Mammary epithelial cell (primary cell): ENCODE results near the gene CAB39L.

Experiments
- EZH2 ChIP-seq: IDR thresholded peaks from 2 replicates; pipeline ENCODE4 v1.6.1; 2012; ENCODE audit warnings: low read length, inconsistent platforms, borderline replicate concordance
- TF ChIP-seq, protein P1 (sequence below), 2 donors: IDR thresholded peaks in 1 of 2; conservative IDR thresholded peaks in 1 of 2; 2 replicates each; pipeline ENCODE4 v1.5.1; 2011 to 2012; ENCODE audit warnings: inconsistent platforms in 2 of 2, low read length in 2 of 2, mild to moderate bottlenecking in 2 of 2, control low read depth in 1 of 2, low read depth in 1 of 2; ENCODE audit not compliant: insufficient read depth in 1 of 2; ENCODE audit errors: extremely low read depth in 1 of 2

DNA sequence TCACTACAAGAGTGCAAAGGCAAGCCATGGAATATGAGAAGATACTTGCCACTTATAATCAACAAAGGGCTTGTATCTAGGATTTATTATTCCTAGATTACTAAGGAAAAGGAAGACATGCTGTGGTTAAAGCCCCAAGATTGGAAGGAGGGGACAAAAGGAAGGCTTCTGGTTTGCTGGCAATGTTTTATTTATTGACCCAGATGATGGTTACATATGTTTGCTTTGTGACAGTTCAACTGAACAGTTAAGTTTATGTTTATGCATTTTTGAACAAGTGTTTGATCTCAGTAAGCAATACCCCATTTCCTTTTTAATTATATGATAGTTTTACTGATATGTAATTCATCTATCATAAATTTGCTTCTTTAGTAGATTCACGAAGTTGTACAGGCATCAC is 155.9 kb downstream of the CAB39L start:
- TF ChIP-seq, protein P1, sequence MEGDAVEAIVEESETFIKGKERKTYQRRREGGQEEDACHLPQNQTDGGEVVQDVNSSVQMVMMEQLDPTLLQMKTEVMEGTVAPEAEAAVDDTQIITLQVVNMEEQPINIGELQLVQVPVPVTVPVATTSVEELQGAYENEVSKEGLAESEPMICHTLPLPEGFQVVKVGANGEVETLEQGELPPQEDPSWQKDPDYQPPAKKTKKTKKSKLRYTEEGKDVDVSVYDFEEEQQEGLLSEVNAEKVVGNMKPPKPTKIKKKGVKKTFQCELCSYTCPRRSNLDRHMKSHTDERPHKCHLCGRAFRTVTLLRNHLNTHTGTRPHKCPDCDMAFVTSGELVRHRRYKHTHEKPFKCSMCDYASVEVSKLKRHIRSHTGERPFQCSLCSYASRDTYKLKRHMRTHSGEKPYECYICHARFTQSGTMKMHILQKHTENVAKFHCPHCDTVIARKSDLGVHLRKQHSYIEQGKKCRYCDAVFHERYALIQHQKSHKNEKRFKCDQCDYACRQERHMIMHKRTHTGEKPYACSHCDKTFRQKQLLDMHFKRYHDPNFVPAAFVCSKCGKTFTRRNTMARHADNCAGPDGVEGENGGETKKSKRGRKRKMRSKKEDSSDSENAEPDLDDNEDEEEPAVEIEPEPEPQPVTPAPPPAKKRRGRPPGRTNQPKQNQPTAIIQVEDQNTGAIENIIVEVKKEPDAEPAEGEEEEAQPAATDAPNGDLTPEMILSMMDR (conservative IDR thresholded peaks at IDR 0.05 in 1 of 2, IDR thresholded peaks at IDR 0.05 in 1 of 2; ENCODE audit: extremely low read depth in 1 of 2, insufficient read depth in 1 of 2, low read depth in 1 of 2, low read length in 2 of 2) = no peak
- TF ChIP-seq EZH2 = no peak
